GM23338 (cell line): ENCODE measurements around the gene SVOPL. TPM values are rescaled to one million over a fixed set of nuclear protein-coding genes. Genes with fewer than 3 reads are reported as not detected.

Experiments
- ATAC-seq: fragments of 200-7000 bp; cut with Tn5 transposase; 3 replicates; pipeline ENCODE4 v1.9.1; 2020
- DNase-seq: peaks from one replicate; pipeline ENCODE4 v3.0.0-alpha.2; 2015; ENCODE audit warnings: low spot score
- H2AFZ ChIP-seq: fragments of 200-600 bp; sonication (generic); 2 replicates; pipeline ENCODE4 v1.8.0; 2016; ENCODE audit warnings: antibody characterized with exemption, mild to moderate bottlenecking, moderate library complexity
- H3F3A ChIP-seq: fragments of 200-600 bp; sonication (generic); replicated peaks from 2 replicates; pipeline ENCODE4 v1.8.0; 2017; ENCODE audit warnings: antibody characterized with exemption, mixed run types, low read depth
- H3K27ac ChIP-seq: fragments of 200-600 bp; sonication (generic); 2 replicates; pipeline ENCODE4 v1.6.1; 2016; ENCODE audit warnings: low read depth
- H3K27me3 ChIP-seq: fragments of 200-600 bp; sonication (generic); 2 replicates; pipeline ENCODE4 v1.8.0; 2016; ENCODE audit warnings: mild to moderate bottlenecking, mixed run types, moderate library complexity; ENCODE audit not compliant: insufficient read depth
- H3K36me3 ChIP-seq: fragments of 200-600 bp; sonication (generic); 2 replicates; pipeline ENCODE4 v1.8.0; 2016; ENCODE audit warnings: mild to moderate bottlenecking; ENCODE audit not compliant: insufficient read depth
- H3K4me1 ChIP-seq: fragments of 200-600 bp; sonication (generic); 2 replicates; pipeline ENCODE4 v1.8.0; 2016; ENCODE audit warnings: mild to moderate bottlenecking, moderate library complexity; ENCODE audit not compliant: insufficient read depth
- H3K4me2 ChIP-seq: fragments of 200-600 bp; sonication (generic); 2 replicates; pipeline ENCODE4 v1.7.1; 2017; ENCODE audit warnings: mixed run types
- H3K4me3 ChIP-seq: fragments of 200-600 bp; sonication (generic); 2 replicates; pipeline ENCODE4 v1.6.1; 2016; ENCODE audit warnings: mixed run types
- H3K79me2 ChIP-seq: fragments of 200-600 bp; sonication (generic); replicated peaks from 2 replicates; pipeline ENCODE4 v1.8.0; 2017; ENCODE audit warnings: mild to moderate bottlenecking; ENCODE audit not compliant: insufficient read depth
- H3K9me2 ChIP-seq: fragments of 200-600 bp; sonication (generic); 2 replicates; pipeline ENCODE4 v1.8.0; 2017; ENCODE audit not compliant: insufficient read depth
- H4K20me1 ChIP-seq: fragments of 200-600 bp; sonication (generic); replicated peaks from 2 replicates; pipeline ENCODE4 v1.8.0; 2017; ENCODE audit warnings: mild to moderate bottlenecking; ENCODE audit not compliant: insufficient read depth
- H3K27ac Mint-ChIP-seq: 2 replicates; pipeline ENCODE4 v1.8.0; 2020; ENCODE audit warnings: inconsistent platforms, mild to moderate bottlenecking, moderate library complexity, mixed read lengths
- H3K27me3 Mint-ChIP-seq: 3 replicates; pipeline ENCODE4 v1.8.0; 2022; ENCODE audit warnings: low read depth, mild to moderate bottlenecking, moderate library complexity, mixed read lengths, inconsistent platforms; ENCODE audit not compliant: insufficient read depth, poor library complexity
- H3K36me3 Mint-ChIP-seq: 3 replicates; pipeline ENCODE4 v1.8.0; 2021; ENCODE audit warnings: low read depth, mild to moderate bottlenecking, inconsistent platforms, moderate library complexity, mixed read lengths
- H3K4me1 Mint-ChIP-seq: 3 replicates; pipeline ENCODE4 v1.8.0; 2020; ENCODE audit warnings: mild to moderate bottlenecking, inconsistent platforms, mixed read lengths
- H3K4me3 Mint-ChIP-seq: 3 replicates; pipeline ENCODE4 v1.8.0; 2021; ENCODE audit warnings: moderate library complexity, mild to moderate bottlenecking, inconsistent platforms, mixed read lengths
- H3K9me3 Mint-ChIP-seq: 3 replicates; pipeline ENCODE4 v1.8.0; 2020; ENCODE audit warnings: moderate library complexity, mild to moderate bottlenecking, inconsistent platforms, mixed read lengths
- CREB1 ChIP-seq: fragments of 250-450 bp; sonication (Bioruptor Pico); IDR thresholded peaks from 2 replicates; pipeline ENCODE4 v1.5.0; 2020; ENCODE audit warnings: low read depth, mild to moderate bottlenecking, moderate library complexity
- CTCF ChIP-seq, 2 experiments: fragments of 200-600 bp in 1 of 2; sonication (generic) in 1 of 2; conservative IDR thresholded peaks; 2 replicates each; pipeline versions ENCODE4 v1.5.1 to v1.6.1; 2016 to 2017; ENCODE audit warnings: antibody characterized with exemption in 2 of 2, low read depth in 2 of 2, mild to moderate bottlenecking in 2 of 2, moderate library complexity in 1 of 2
- ETS1 ChIP-seq: IDR thresholded peaks from 2 replicates; pipeline ENCODE4 v1.6.1; 2016; ENCODE audit warnings: antibody characterized with exemption
- EZH2 ChIP-seq: fragments of 200-600 bp; sonication (generic); IDR thresholded peaks from one replicate; pipeline ENCODE4 v1.8.0; 2017; ENCODE audit warnings: antibody characterized with exemption, mild to moderate bottlenecking, low read depth; ENCODE audit not compliant: unreplicated experiment
- EZH2phosphoT487 ChIP-seq: fragments of 200-600 bp; sonication (generic); IDR thresholded peaks from one replicate; pipeline ENCODE4 v1.8.1; 2018; ENCODE audit warnings: antibody characterized with exemption; ENCODE audit not compliant: unreplicated experiment
- JUNB ChIP-seq: IDR thresholded peaks from one replicate; pipeline ENCODE4 v1.6.1; 2016; ENCODE audit warnings: antibody characterized with exemption; ENCODE audit not compliant: unreplicated experiment
- NANOG ChIP-seq: IDR thresholded peaks from 2 replicates; pipeline ENCODE4 v1.6.1; 2016; ENCODE audit warnings: antibody characterized with exemption, borderline replicate concordance
- POLR2AphosphoS5 ChIP-seq: IDR thresholded peaks from 2 replicates; pipeline ENCODE4 v1.6.1; 2016; ENCODE audit warnings: antibody characterized with exemption, low read depth
- REST ChIP-seq: IDR thresholded peaks from one replicate; pipeline ENCODE4 v1.6.1; 2018; ENCODE audit warnings: antibody characterized with exemption; ENCODE audit not compliant: unreplicated experiment
- STAT1 ChIP-seq: IDR thresholded peaks from one replicate; pipeline ENCODE4 v1.6.1; 2016; ENCODE audit warnings: antibody characterized with exemption; ENCODE audit not compliant: unreplicated experiment
- ZNF114 ChIP-seq: fragments of 250-450 bp; sonication (Bioruptor Pico); IDR thresholded peaks from 2 replicates; pipeline ENCODE4 v1.5.0; 2020; ENCODE audit warnings: mild to moderate bottlenecking, moderate library complexity
- ZNF331 ChIP-seq: fragments of 250-450 bp; sonication (Bioruptor Pico); IDR thresholded peaks from 2 replicates; pipeline ENCODE4 v1.5.0; 2020; ENCODE audit warnings: low read depth, mild to moderate bottlenecking, moderate library complexity
- ZNF462 ChIP-seq: fragments of 250-450 bp; sonication (Bioruptor Pico); IDR thresholded peaks from 2 replicates; pipeline ENCODE4 v1.5.0; 2020; ENCODE audit warnings: mild to moderate bottlenecking, moderate library complexity
- polyA plus RNA-seq: library from polyadenylated mRNA; unstranded; fragments of >200 nt; fragmentation: Nextera tagmentation; extraction: Ambion mirVana; gene quantifications from 2 replicates; pipeline ENCODE4 v1.2.1, GENCODE V29; 2016
- total RNA-seq: library from RNA; depleted of rRNA; stranded (reverse); fragments of >200 nt; shearing (Covaris generic); gene quantifications from 2 replicates; pipeline ENCODE4 v1.2.3, GENCODE V29; 2014

SVOPL gene
- total and polyA plus RNA-seq, 2 experiments from 2014 or later = 1.4 to 2.1 TPM

- Histone ChIP-seq H3K36me3 (no peaks in the 10 kb centered on the region; the same call in 1 of the 2 replicates), H3K79me2 (no peaks in the 10 kb centered on the region), H4K20me1 (no peaks in the 10 kb centered on the region), H3K4me3 (no peak overlapping the region), H3F3A (no peaks in the 10 kb centered on the region), H3K4me1 (peaks cover 48% of the 10 kb centered on the region), H3K9me2 (peaks cover 9% of the 10 kb centered on the region), H3K27me3 (no peaks in the 10 kb centered on the region), H2AFZ (peak overlapping the region; percentile 30; the same call in 1 of the 2 replicates), H3K27ac (no peak overlapping the region), H3K4me2 (peak overlapping the region; percentile 68; the same call in 1 of the 2 replicates)
- H3K36me3 Mint-ChIP-seq = peaks cover 14% of the 10 kb centered on the region
- peaks cover 58% of the 10 kb centered on the region for H3K4me1 Mint-ChIP-seq
- no peak overlapping the region for H3K27ac Mint-ChIP-seq
- H3K27me3 Mint-ChIP-seq = peaks cover 11% of the 10 kb centered on the region
- peaks cover 22% of the 10 kb centered on the region for H3K9me3 Mint-ChIP-seq
- TF ChIP-seq JUNB (no peak), NANOG (no peak), EZH2phosphoT487 (no peak), ZNF331 (CRISPR knock-in tag) (no peak), ETS1 (no peak), CTCF (conservative IDR thresholded peaks at IDR 0.05; ENCODE audit: low read depth in 2 of 2) (no peak), CREB1 (CRISPR knock-in tag) (no peak), REST (no peak), ZNF462 (CRISPR knock-in tag) (no peak), EZH2 (no peak), POLR2AphosphoS5 (no peak), STAT1 (no peak), ZNF114 (CRISPR knock-in tag) (no peak)
- no peak for ATAC-seq
- no peak overlapping the region for H3K4me3 Mint-ChIP-seq
- no peak for DNase-seq
These were observed 38.8 kb downstream of the SVOPL start for GRCh38 chr7:138662076-138662990.
